G401.6 (cell line): Measurements from ENCODE around the gene RPIA.
A peak's percentile ranks its signal among the peaks of the same experiment; 100 is the strongest.
"Not testable (repeated sequence)": the region's sequence is repeated elsewhere in the genome, so short reads cannot be mapped to it uniquely, and the experiment has no call there.

Experiments used
- FAIRE-seq: peaks from 2 replicates; lab custom pipeline; 2012; peaks lifted over from hg19 to GRCh38; lab: Jason Lieb, UNC

Gene RPIA

GRCh38 chr2:88691339-88692183 lies at the start of gene RPIA:
TSS of gene RPIA (plus strand) at chr2:88691673. CDS start at chr2:88691699, 26 bp downstream.
- FAIRE-seq: peak; percentile 95

- no peak for FAIRE-seq
Measured at GRCh38 chr2:88642278-88642677, 49.2 kb upstream of the RPIA start.

GRCh38 chr2:88645291-88645882 lies 46.1 kb upstream of the RPIA start:
- not testable (repeated sequence) for FAIRE-seq

GRCh38 chr2:88651646-88652045 lies 39.8 kb upstream of the RPIA start:
- no peak for FAIRE-seq

- FAIRE-seq: no peak
Measured at GRCh38 chr2:88654714-88655113, 36.8 kb upstream of the RPIA start.

- FAIRE-seq: no peak
Measured at GRCh38 chr2:88656690-88657089, 34.8 kb upstream of the RPIA start.

GRCh38 chr2:88657131-88657530 lies 34.3 kb upstream of the RPIA start:
- no peak for FAIRE-seq

GRCh38 chr2:88658326-88658725 lies 33.1 kb upstream of the RPIA start:
- no peak for FAIRE-seq

GRCh38 chr2:88658881-88659537 lies 32.5 kb upstream of the RPIA start:
- no peak for FAIRE-seq

- no peak for FAIRE-seq
Measured at GRCh38 chr2:88659538-88659915, 31.9 kb upstream of the RPIA start.

- no peak for FAIRE-seq
Measured at GRCh38 chr2:88660622-88661021, 30.9 kb upstream of the RPIA start.

GRCh38 chr2:88666576-88666975 lies 24.9 kb upstream of the RPIA start:
- FAIRE-seq: no peak

- FAIRE-seq: no peak
Measured at GRCh38 chr2:88667219-88667618, 24.3 kb upstream of the RPIA start.

GRCh38 chr2:88668862-88669261 lies 22.6 kb upstream of the RPIA start:
- FAIRE-seq: no peak

GRCh38 chr2:88669482-88670214 lies 21.8 kb upstream of the RPIA start:
- FAIRE-seq: peak; percentile 41

GRCh38 chr2:88671786-88672427 lies 19.6 kb upstream of the RPIA start:
- FAIRE-seq: peak; percentile 53

GRCh38 chr2:88673363-88673762 lies 18.1 kb upstream of the RPIA start:
- no peak for FAIRE-seq

- no peak for FAIRE-seq
Measured at GRCh38 chr2:88680266-88680902, 11.1 kb upstream of the RPIA start.

GRCh38 chr2:88680916-88681315 lies 10.6 kb upstream of the RPIA start:
- no peak for FAIRE-seq

- no peak for FAIRE-seq
Measured at GRCh38 chr2:88683160-88684021, 8.1 kb upstream of the RPIA start.

- no peak for FAIRE-seq
Measured at GRCh38 chr2:88684519-88684918, 7.0 kb upstream of the RPIA start.
